Neutrophil (primary cell): ENCODE measurements around the gene UNC80.

Experiments used
- H3K27ac ChIP-seq: fragments of 200-600 bp; sonication (generic); 2 replicates; pipeline ENCODE4 v1.5.1; 2016; ENCODE audit warnings: mild to moderate bottlenecking, moderate library complexity
- H3K27me3 ChIP-seq: fragments of 200-600 bp; sonication (generic); 2 replicates; pipeline ENCODE4 v1.6.0; 2016; ENCODE audit warnings: mild to moderate bottlenecking
- H3K36me3 ChIP-seq: fragments of 200-600 bp; sonication (generic); 2 replicates; pipeline ENCODE4 v1.5.1; 2017
- H3K4me1 ChIP-seq, 2 experiments: fragments of 200-600 bp in 1 of 2; sonication (generic) in 1 of 2; 1 replicate in 1 of 2; 2 replicates in 1 of 2; pipeline versions ENCODE4 v1.5.1 to v1.6.1; 2013 to 2016; ENCODE audit warnings: low read depth in 1 of 2, low read length in 1 of 2, mild to moderate bottlenecking in 1 of 2, moderate library complexity in 1 of 2; ENCODE audit not compliant: control insufficient read depth in 1 of 2, insufficient read depth in 1 of 2
- H3K4me3 ChIP-seq, 2 experiments: fragments of 200-600 bp in 1 of 2; sonication (generic) in 1 of 2; 1 replicate in 1 of 2; 2 replicates in 1 of 2; pipeline ENCODE4 v1.5.1; 2013 to 2016; ENCODE audit warnings: low read depth in 1 of 2, low read length in 1 of 2, mild to moderate bottlenecking in 1 of 2, moderate library complexity in 1 of 2
- H3K9me3 ChIP-seq: fragments of 200-600 bp; sonication (generic); 2 replicates; pipeline ENCODE4 v1.5.1; 2016
- TF ChIP-seq, protein P1 (sequence below): fragments of 200-600 bp; sonication (generic); IDR thresholded peaks from 2 replicates; pipeline ENCODE4 v1.5.1; 2016; ENCODE audit warnings: antibody characterized with exemption

The UNC80 gene

DNA sequence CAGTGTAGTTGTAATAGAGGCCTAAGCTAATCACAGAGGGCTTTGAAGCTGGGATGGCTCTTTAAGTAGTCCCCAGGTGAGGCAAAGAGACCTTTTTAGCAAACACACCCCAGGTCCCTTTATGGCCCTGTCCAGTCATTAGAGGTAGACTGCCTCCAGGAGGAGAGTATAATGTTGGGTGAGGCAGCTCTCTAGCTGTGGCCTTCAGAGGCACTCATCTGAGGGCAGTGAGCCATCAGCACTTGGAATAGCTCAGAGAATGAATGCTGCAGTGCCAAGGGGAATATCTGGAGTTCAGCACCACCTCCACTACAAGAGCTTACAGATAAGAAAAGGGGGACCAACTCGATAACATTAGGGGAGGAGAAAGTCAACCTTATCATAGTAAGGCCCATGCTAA, 52.8 kb downstream of the UNC80 start:
- H3K36me3 ChIP-seq = no peaks in the 10 kb centered on the region
- H3K4me3 ChIP-seq = no peak overlapping the region
- no peaks in the 10 kb centered on the region for H3K4me1 ChIP-seq
- no peak overlapping the region for H3K27ac ChIP-seq
- H3K27me3 ChIP-seq = no peaks in the 10 kb centered on the region
- H3K9me3 ChIP-seq = no peaks in the 10 kb centered on the region
- TF ChIP-seq, protein P1, sequence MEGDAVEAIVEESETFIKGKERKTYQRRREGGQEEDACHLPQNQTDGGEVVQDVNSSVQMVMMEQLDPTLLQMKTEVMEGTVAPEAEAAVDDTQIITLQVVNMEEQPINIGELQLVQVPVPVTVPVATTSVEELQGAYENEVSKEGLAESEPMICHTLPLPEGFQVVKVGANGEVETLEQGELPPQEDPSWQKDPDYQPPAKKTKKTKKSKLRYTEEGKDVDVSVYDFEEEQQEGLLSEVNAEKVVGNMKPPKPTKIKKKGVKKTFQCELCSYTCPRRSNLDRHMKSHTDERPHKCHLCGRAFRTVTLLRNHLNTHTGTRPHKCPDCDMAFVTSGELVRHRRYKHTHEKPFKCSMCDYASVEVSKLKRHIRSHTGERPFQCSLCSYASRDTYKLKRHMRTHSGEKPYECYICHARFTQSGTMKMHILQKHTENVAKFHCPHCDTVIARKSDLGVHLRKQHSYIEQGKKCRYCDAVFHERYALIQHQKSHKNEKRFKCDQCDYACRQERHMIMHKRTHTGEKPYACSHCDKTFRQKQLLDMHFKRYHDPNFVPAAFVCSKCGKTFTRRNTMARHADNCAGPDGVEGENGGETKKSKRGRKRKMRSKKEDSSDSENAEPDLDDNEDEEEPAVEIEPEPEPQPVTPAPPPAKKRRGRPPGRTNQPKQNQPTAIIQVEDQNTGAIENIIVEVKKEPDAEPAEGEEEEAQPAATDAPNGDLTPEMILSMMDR = no peak

DNA sequence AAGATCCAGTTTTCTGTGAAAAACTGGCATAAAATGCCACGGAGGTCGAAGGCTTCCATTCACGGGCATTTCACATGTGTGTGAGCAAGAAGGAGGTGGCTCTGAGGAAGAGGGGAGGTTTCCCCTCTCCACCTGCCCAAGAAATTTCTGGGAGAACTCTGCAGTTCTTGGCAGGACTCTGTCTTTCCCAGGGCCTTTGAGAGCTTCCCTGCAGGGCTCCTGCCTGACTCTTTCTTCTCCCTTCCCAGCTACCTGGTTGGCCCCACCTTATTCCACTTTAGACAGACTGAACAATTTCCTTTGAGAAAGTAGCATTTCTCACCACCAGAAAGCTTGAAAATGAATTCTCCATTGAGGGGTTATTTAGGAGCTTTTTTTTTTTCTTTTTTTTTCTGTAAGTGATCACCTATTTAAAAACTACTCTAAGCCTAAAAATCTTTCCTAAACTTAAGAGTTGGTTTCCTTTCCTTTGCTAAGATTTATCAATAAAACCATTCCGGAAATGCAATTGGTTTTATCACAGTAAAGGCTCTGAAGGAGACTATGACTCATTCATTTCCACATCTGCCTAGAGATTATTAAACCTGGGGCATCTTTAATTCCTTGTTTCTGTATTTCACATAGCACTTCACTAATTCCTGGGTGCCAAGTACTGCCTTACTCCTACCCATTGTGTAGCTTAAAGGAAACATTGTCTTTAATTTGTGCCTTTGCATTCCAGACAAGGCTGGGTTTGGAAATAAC, 59.3 kb downstream of the UNC80 start:
- TF ChIP-seq, protein P1 = no peak
- Histone ChIP-seq H3K4me1 (no peaks in the 10 kb centered on the region), H3K4me3 (no peak overlapping the region), H3K27me3 (no peaks in the 10 kb centered on the region), H3K36me3 (no peaks in the 10 kb centered on the region), H3K9me3 (no peaks in the 10 kb centered on the region), H3K27ac (no peak overlapping the region)

DNA sequence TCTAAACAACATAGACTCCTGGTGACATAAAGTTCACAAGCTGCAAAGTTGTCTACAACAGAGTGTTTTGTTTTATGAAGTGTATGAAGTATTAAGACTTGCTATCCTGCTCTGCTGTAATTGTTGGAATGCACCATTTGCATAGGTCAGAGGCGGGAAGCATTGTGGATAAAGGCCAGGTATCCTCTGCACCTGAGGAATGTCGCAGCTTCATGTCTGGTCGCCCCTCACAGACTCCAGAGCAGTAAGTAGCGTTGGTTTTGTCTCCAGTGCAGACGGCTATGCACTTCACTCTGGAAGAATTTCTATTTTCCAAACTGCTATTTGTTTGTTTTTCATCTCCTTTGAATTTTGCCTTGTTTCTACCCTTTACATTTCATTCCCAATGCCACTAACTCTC, 63.1 kb downstream of the UNC80 start:
- Histone ChIP-seq H3K36me3 (no peaks in the 10 kb centered on the region), H3K9me3 (no peaks in the 10 kb centered on the region), H3K27me3 (no peaks in the 10 kb centered on the region), H3K4me1 (no peaks in the 10 kb centered on the region), H3K27ac (no peak overlapping the region), H3K4me3 (no peak overlapping the region)
- TF ChIP-seq, protein P1 = no peak

DNA sequence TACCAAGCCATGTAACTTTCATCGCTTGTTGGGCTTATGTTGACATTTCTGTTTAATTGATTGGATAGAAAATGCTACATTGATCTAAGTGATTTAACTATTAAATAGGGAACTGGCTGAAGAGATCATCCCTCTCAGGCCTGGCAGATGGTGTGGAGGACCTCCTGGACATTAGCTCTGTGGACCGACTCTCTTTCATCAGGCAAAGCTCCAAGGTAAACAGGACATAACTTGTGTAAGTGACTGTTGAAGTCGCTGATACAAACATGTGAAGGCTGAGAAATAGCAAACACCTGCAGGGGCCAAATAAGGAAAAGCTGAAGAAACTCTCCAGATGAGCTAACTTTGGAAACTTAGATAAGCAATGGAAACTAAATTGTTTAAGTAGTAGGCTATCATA, 68.8 kb downstream of the UNC80 start:
- no peaks in the 10 kb centered on the region for H3K9me3 ChIP-seq
- no peaks in the 10 kb centered on the region for H3K27me3 ChIP-seq
- H3K36me3 ChIP-seq = no peaks in the 10 kb centered on the region
- H3K4me1 ChIP-seq = no peaks in the 10 kb centered on the region
- TF ChIP-seq, protein P1 = no peak
- H3K27ac ChIP-seq = no peak overlapping the region
- no peak overlapping the region for H3K4me3 ChIP-seq

DNA sequence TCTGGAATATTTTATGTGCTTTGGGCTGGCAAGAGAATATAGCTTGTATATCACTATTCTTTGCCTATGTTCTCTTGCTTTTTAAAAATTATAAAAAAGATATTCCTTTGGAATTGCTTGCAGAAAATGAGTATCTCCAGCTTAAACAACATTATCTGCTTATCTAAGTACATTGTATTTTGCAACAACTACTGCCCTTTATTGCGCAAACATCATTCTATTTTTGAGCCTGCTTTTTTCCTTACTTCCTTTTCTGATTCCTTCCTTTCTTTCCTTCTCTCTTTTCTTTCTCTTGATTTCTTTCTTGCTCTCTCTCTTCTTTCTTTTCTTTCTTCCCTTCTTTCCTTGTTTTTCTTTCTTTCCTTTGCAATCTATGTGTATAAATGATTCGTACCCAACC, 74.0 kb downstream of the UNC80 start:
- TF ChIP-seq, protein P1 = no peak
- no peaks in the 10 kb centered on the region for H3K36me3 ChIP-seq
- no peak overlapping the region for H3K27ac ChIP-seq
- H3K9me3 ChIP-seq = no peaks in the 10 kb centered on the region
- H3K4me1 ChIP-seq = no peaks in the 10 kb centered on the region
- H3K27me3 ChIP-seq = no peaks in the 10 kb centered on the region
- no peak overlapping the region for H3K4me3 ChIP-seq
